Hepatocyte (in vitro differentiated cells): ENCODE measurements around the gene ABI3BP.

ENCODE experiments used
- EZH2 ChIP-seq: fragments of 200-600 bp; sonication (generic); IDR thresholded peaks from 2 replicates; pipeline ENCODE4 v1.6.1; 2016; ENCODE audit warnings: antibody characterized with exemption, mild to moderate bottlenecking, borderline replicate concordance
- EZH2phosphoT487 ChIP-seq: fragments of 200-600 bp; sonication (generic); IDR thresholded peaks from one replicate; pipeline ENCODE4 v1.6.1; 2018; ENCODE audit warnings: antibody characterized with exemption, mild to moderate bottlenecking, low read depth, moderate library complexity; ENCODE audit not compliant: unreplicated experiment, severe bottlenecking
- TF ChIP-seq, protein P1 (sequence below): fragments of 200-600 bp; sonication (generic); IDR thresholded peaks from 2 replicates; pipeline ENCODE4 v1.5.1; 2016; ENCODE audit warnings: antibody characterized with exemption, mild to moderate bottlenecking; ENCODE audit not compliant: poor library complexity

DNA sequence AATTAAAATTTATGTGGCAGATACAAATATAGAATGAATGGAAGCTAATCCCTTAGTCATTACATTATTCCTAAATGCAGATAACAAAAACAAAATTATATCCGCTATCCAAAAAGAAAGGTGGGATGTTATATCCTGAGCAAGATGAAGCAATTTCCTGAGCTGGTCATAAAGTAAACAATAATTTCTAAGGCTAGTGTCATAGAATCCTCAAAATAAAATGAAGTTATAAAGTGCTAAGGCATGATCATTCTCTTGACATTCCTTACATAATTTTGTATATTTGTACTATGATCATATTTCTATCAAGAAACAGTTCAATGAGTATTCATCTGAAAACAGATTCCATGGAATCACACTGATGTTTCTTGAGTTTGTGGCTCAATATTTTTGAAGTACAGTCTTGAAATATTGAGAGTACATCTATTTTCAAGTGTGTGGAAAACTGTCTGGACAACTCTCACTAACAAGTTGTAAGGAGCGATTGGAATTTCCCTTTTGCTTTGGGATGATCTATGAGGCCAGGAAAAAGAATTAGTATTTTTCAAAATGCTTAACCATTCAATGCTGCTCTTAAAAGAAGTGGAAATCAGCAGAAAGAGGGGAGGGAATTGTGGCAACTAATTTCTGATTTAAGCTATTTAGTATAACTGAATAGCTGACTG is 92.4 kb downstream of the ABI3BP start:
- TF ChIP-seq, protein P1, sequence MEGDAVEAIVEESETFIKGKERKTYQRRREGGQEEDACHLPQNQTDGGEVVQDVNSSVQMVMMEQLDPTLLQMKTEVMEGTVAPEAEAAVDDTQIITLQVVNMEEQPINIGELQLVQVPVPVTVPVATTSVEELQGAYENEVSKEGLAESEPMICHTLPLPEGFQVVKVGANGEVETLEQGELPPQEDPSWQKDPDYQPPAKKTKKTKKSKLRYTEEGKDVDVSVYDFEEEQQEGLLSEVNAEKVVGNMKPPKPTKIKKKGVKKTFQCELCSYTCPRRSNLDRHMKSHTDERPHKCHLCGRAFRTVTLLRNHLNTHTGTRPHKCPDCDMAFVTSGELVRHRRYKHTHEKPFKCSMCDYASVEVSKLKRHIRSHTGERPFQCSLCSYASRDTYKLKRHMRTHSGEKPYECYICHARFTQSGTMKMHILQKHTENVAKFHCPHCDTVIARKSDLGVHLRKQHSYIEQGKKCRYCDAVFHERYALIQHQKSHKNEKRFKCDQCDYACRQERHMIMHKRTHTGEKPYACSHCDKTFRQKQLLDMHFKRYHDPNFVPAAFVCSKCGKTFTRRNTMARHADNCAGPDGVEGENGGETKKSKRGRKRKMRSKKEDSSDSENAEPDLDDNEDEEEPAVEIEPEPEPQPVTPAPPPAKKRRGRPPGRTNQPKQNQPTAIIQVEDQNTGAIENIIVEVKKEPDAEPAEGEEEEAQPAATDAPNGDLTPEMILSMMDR: no peak
- TF ChIP-seq EZH2 (no peak), EZH2phosphoT487 (no peak)
